ENCODE measurements around the gene GPR162.

DNA sequence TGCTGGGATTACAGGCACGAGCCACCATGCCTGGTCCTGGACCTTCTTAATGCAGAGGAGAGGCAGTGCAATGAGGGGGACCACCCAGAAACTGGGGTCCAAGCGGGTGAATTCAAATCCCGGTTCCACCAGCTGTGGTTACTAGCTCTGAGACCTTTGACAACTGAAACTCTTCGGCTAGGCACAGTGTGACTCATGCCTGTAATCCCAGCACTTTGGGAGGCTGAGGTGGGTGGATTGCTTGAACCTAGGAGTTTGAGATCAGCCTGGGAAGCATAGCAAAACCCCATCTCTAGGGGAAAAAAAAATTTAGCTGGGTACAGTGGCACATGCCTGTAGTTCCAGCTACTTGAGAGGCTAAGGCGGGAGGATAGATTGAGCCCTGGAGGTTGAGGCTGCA, 37.3 kb upstream of the GPR162 start:
- TF ChIP-seq GATA2 (IDR thresholded peaks at IDR 0.05; ENCODE audit: low read depth, low read length), result no peak
- TF ChIP-seq GATA3 (IDR thresholded peaks at IDR 0.05; ENCODE audit: low read depth, low read length), result no peak

Measured in SH-SY5Y (cell line).